A204.1 (cell line): Measurements from ENCODE around the gene NCKAP5.

Source experiments
- FAIRE-seq: peaks from 2 replicates; lab custom pipeline; 2012; peaks lifted over from hg19 to GRCh38; lab: Jason Lieb, UNC

NCKAP5 gene

GRCh38 chr2:133143645-133144044 lies 424.6 kb downstream of the NCKAP5 start:
- FAIRE-seq = no peak

GRCh38 chr2:133142087-133142486 lies 426.2 kb downstream of the NCKAP5 start:
- FAIRE-seq = no peak

DNA sequence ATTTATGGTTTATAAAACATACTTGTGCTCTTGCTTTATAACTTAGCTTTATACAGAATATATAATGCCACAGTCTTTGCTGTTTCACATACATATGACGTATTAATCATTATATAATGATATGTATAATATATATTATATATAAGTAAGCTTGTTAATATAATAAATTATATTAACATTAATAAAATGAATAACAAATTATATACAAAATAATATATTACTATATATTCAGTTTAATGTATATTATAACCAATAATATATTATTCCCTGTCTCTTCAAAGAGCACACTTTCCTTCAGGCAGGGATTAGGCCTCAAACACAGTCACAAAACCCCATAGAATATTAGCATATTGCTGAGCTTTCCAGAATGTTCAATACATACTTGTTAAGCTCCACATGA lies 427.6 kb downstream of the NCKAP5 start:
- peak; percentile 65 for FAIRE-seq

DNA sequence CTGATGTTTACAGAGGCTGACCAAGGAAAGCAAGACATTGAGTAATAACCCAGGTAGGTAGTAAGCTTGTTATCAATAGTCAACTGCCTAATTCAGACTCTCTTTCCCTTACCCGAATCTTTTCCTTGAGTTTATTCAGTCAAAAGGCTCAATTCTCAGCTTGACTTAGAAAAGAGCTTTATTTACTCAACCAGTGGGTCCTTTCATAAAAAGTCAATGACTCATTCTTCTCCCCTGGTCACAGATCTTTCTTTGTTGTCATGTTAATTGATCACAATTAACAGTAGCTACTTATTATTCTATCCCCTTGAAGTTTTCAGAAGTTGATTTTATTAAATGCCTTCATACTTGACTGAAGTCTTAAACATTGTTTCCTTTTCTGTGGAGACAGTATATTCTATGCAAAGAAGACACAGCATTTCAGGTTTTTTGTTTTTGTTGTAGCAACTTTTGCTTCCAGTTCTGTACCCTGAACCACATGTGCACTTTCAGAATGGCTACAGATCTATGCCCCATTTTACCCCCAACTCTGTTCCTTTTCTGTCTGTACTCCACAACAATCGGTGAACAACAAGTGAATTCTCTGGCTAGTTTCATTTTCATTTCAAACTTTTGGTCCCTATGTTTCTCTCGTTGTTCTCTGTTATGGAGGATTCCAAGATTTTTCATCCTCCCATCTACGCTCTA lies 428.3 kb downstream of the NCKAP5 start:
- no peak for FAIRE-seq

- FAIRE-seq = no peak
Observed at GRCh38 chr2:133138693-133139092, 429.6 kb downstream of the NCKAP5 start.

DNA sequence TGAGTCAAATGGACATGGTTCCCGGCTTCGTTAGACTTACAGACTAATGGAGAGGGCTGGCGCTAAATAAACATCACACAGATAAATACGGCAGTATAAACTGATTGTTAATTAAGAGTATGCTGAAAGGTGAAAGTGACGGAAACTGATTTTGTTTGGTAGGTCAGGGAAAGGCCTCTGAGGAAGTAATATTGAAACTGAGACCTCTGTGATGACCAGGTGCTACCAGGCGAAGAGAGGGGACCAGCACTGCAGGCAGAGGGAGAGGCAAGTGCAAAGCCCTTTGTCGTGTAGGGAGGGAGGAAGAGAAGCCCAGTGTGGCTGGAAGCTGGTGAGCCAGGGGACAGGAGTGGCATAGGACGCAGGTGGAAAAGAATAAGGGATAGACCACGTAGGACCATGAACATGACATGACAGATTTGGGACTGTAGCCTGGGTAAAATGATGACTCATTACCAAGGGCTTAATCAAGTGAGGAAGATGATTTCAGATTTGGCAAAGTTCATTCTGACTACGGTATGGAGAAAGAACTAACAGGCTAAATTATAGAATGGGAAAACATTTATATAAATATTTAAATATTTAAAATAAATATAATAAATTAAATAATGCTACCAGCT lies 433.1 kb downstream of the NCKAP5 start:
- FAIRE-seq = no peak

DNA sequence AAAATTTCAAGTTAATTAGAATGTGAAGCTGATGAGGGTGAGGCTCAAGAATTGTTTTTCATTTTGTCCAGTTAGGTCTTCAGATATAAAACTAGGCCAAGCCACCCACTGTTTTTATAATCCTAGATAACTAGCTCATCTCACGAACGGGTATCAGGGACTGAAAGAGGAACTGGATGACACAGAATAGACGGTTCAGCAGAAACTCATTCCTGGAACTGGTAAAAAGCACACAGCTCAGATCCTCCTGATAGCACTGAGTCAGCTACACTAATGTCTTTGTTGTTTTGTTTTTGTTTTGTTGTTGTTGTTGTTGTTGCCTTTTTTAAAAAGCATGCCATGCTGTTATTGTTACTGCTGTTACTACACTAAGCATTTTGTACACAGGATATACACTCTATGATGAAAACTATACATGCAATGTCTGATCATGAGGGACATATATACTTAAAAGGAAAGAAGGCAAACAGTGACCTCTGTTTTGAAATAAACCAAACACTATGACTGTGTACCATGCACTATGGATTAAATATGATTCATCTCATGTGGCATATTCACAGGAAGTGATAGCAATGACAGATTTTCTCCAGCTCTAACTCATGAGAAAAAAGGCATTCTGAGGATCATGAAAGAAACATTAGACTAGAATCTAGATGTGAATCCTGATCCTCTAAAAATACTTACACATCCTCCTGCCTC lies 437.6 kb downstream of the NCKAP5 start:
- FAIRE-seq = no peak

DNA sequence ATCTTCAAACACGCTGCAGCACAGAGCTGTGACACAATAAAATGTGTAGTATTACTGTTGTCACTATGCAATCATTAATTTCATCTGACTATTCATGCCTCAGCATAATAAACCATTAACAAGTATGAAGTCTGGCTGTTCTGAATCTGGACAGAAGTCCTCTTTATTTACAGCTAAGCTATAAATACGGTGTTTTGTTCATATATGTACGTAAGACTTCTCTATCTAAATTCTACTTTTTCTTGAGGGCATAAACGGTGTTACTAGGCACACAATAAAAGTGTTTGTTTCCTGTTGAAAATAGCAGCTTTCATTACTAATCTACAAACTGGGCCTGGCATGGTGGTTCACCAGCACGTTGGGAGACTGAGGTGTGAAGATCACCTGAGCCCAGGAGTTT lies 443.8 kb downstream of the NCKAP5 start:
- FAIRE-seq = no peak

DNA sequence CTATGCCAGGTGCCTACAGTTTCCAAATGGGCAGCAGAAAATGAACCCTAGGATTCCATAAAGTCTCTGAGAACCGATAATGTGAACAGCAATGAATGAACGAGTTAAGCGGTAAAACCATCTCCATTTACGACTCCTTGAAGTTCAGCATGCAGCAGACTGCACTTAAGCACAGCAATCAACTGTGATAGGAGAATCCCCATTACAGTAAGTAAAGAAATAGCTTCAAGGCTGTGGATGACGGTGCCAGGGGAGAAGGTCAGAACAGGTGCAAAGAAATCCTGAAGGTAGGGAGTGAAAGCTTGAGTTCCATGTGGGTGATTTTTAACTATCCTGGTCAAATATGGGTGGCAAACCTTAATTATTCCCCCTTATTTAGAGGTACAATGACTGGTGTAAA lies 444.4 kb downstream of the NCKAP5 start:
- no peak for FAIRE-seq

DNA sequence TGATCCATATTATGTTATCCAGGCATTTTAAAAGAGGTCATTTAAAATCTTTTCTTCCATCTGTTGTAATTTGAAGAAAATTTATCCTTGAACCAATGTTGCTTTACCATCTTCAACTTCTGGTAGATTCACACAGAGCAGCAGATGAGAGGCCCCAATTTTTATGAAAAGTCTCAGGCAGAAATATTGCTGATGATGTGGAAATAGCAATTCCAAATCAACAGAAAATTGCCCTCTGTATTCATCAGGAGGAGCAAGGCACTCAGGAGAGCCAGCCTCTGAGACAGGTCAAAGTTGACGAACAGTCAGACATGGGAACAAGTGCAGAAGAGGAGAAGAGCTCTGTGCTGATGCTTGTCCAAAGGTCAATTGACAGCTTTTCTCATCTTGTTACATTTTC lies 444.9 kb downstream of the NCKAP5 start:
- no peak for FAIRE-seq

- no peak for FAIRE-seq
Observed at GRCh38 chr2:133122529-133122928, 445.7 kb downstream of the NCKAP5 start.

- no peak for FAIRE-seq
Observed at GRCh38 chr2:133120310-133120709, 448.0 kb downstream of the NCKAP5 start.

DNA sequence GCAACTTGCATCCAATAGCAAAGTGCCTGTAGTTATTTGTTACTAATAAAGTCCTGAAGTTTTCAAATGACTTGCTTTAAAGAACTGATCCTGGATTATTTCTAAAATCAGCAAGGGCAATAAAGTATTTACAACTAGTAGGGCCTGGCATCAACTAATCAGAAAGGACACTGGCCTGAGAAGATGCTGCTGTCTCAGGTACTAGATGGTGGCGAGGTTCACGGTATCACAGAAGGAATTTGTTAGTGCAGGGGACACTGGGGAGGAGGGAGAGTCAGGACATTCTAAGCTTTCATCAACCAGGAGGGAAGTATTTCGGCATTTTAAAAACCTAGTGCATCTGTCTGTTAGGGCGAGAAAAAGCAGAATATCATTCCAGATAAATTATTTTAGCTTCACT lies 458.1 kb downstream of the NCKAP5 start:
- FAIRE-seq = no peak

DNA sequence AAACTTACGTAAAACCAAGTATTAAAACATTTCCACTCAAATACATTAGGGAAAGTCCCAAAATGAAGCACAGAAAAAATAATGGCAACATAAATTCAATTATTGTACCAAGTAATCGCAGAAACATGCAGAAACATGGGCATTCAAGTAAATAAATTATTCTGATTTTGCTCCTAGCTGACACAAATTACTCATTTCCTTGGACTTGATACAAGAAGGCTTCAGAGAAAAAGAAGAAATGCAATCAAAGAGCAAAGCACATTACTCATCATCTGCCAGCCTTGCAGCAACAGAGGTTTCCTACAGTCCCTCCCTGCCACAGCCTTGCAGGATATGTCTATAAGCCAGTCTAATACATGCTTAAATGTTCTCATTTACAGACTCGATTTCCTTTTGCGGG lies 458.5 kb downstream of the NCKAP5 start:
- FAIRE-seq = no peak

- no peak for FAIRE-seq
Observed at GRCh38 chr2:133107058-133107815, 461.0 kb downstream of the NCKAP5 start.

GRCh38 chr2:133104871-133105270 lies 463.4 kb downstream of the NCKAP5 start:
- FAIRE-seq = no peak

- no peak for FAIRE-seq
Observed at GRCh38 chr2:133098787-133099186, 469.5 kb downstream of the NCKAP5 start.

- FAIRE-seq = no peak
Observed at GRCh38 chr2:133097666-133098065, 470.6 kb downstream of the NCKAP5 start.

- no peak for FAIRE-seq
Observed at GRCh38 chr2:133092571-133092970, 475.7 kb downstream of the NCKAP5 start.

DNA sequence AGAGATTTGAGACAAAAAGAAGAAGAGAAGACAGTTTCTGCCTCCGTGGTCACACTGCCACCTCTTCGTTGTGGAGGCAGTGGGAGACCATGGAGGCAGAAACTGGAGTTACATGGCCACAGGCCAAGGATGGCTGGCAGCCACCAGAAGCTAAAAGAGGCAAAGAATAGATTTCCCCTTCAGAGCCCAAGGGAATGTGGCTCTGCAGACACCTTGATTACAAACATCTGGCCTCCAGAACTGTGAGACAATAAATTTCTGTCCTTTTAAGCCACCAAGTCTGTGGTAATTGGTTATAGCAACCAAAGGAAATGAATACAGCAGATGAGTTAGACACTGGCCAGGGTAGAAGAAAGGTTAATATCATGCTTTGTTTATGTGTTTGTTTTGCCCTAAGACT lies 477.9 kb downstream of the NCKAP5 start:
- no peak for FAIRE-seq

DNA sequence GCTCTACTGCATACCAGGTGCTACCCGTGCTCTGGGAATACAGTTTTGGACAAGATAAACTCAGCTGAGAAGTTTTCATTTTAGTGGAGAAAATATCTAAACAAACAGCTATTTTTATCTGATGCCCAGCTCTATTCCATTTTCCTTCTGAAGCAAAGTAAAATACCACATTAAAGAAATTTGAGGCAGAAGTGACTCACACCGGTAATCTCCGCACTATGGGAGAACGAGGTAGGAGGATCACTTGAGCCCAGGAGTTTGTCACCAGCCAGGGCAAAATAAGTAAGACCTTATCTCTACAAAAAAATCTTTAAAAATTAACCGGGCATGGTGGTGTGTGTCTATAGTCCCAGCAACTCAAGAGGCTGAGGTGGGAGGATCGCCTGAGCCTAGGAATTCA lies 482.1 kb downstream of the NCKAP5 start:
- no peak for FAIRE-seq

- no peak for FAIRE-seq
Observed at GRCh38 chr2:133085646-133086045, 482.6 kb downstream of the NCKAP5 start.

GRCh38 chr2:133082034-133082433 lies 486.2 kb downstream of the NCKAP5 start:
- no peak for FAIRE-seq
